Sigmoid colon (tissue), 7 donors: ENCODE results near the gene CTCF. TPM values are rescaled to one million over a fixed set of nuclear protein-coding genes. Genes with fewer than 3 reads are reported as not detected.

Experiments
- DNase-seq: peaks from one replicate; pipeline ENCODE4 v3.0.0-alpha.2; 2019
- H3K27ac ChIP-seq, 4 donors: fragments of 200-600 bp; sonication (generic); one replicate each; pipeline ENCODE4 v1.5.1; 2016 to 2019; ENCODE audit warnings: mild to moderate bottlenecking in 1 of 4
- H3K27me3 ChIP-seq, 3 donors: fragments of 200-600 bp; sonication (generic); one replicate each; pipeline ENCODE4 v1.5.1; 2019; ENCODE audit warnings: mild to moderate bottlenecking in 1 of 3
- H3K36me3 ChIP-seq, 4 donors: fragments of 200-600 bp; sonication (generic); one replicate each; pipeline ENCODE4 v1.5.1; 2016 to 2019
- H3K4me1 ChIP-seq, 4 donors: fragments of 200-600 bp; sonication (generic); one replicate each; pipeline ENCODE4 v1.5.1; 2017 to 2019
- H3K4me3 ChIP-seq, 4 donors: fragments of 200-600 bp; sonication (generic); one replicate each; pipeline ENCODE4 v1.5.1; 2017 to 2019; ENCODE audit warnings: mild to moderate bottlenecking in 2 of 4, moderate library complexity in 1 of 4
- H3K9me3 ChIP-seq, 4 donors: fragments of 200-600 bp in 3 of 4; sonication (generic) in 3 of 4; one replicate each; pipeline versions ENCODE4 v1.5.1 to v1.6.1; 2013 to 2019
- EP300 ChIP-seq, 4 donors: sonication (generic); formaldehyde crosslinking; IDR thresholded peaks; one replicate each; pipeline ENCODE4 v1.6.1; 2017; ENCODE audit warnings: antibody characterized with exemption in 4 of 4
- POLR2A ChIP-seq, 2 donors: fragments of 450-650 bp; IDR thresholded peaks; one replicate each; pipeline ENCODE4 v1.6.1; 2016; ENCODE audit warnings: antibody characterized with exemption in 2 of 2, mild to moderate bottlenecking in 2 of 2, moderate library complexity in 2 of 2
- POLR2AphosphoS5 ChIP-seq, 4 donors: sonication (generic); formaldehyde crosslinking; IDR thresholded peaks; one replicate each; pipeline ENCODE4 v1.6.1; 2017; ENCODE audit warnings: antibody characterized with exemption in 4 of 4
- WGBS, 2 donors: extraction: QIAGEN DNeasy Blood & Tissue Kit; methylation state at CpG; one replicate each; pipeline ENCODE4 v1.1.7; 2013; 5-methylcytosine and 5-hydroxymethylcytosine counted together
- intact Hi-C: fragments of 100-400 bp; cut with DNase I; formaldehyde crosslinking; loops from one replicate; pipeline ENCODE4 v1.15.1; 2023
- polyA plus RNA-seq, 3 donors: library from polyadenylated mRNA; stranded (reverse); fragments of 200-250 nt; gene quantifications; one replicate each; pipeline ENCODE4 v1.2.3, GENCODE V29; 2013
- total RNA-seq, 4 donors: library from RNA; depleted of rRNA; stranded (reverse); fragments of >200 nt; gene quantifications; one replicate each; pipeline ENCODE4 v1.1.0, GENCODE V29; 2016
- TF ChIP-seq, protein P1 (sequence below), 4 experiments: fragments of 450-650 bp in 3 of 4; fragments of 200-600 bp in 1 of 4; IDR thresholded peaks; one replicate each; pipeline ENCODE4 v1.5.1; 2016 to 2019; ENCODE audit warnings: antibody characterized with exemption in 4 of 4, mild to moderate bottlenecking in 3 of 4, moderate library complexity in 2 of 4
- donor health status: healthy with polysubstance abuse.
- donor health status: Bipolar disorder and iron deficiency.
- donor health status: healthy.

The CTCF gene
- total and polyA plus RNA-seq, 7 donors: 25.8 to 45.7 (median 29.2) TPM

- intact Hi-C loops: no loop called here
- no peaks in the 10 kb centered on the region for H3K36me3 ChIP-seq
- no peak overlapping the region for H3K4me3 ChIP-seq
- H3K27me3 ChIP-seq: peaks cover 46 to 80% (median 73%) of the 10 kb centered on the region in 3 donors
- H3K4me1 ChIP-seq: peaks cover 0 to 24% (median 23%) of the 10 kb centered on the region in 4 donors
- WGBS, 2 donors: 57 to 83% methylated on average over 15 of the region's 15 CpGs
- peaks cover 0 to 3% (median 0%) of the 10 kb centered on the region in 4 donors for H3K9me3 ChIP-seq
- H3K27ac ChIP-seq: no peak overlapping the region
- no peak for TF ChIP-seq EP300 (IDR thresholded peaks at IDR 0.05)
- TF ChIP-seq POLR2A (IDR thresholded peaks at IDR 0.05): no peak
- DNase-seq: no peak
These were observed 84.9 kb downstream of the CTCF start for GRCh38 chr16:67647111-67647651.

DNA sequence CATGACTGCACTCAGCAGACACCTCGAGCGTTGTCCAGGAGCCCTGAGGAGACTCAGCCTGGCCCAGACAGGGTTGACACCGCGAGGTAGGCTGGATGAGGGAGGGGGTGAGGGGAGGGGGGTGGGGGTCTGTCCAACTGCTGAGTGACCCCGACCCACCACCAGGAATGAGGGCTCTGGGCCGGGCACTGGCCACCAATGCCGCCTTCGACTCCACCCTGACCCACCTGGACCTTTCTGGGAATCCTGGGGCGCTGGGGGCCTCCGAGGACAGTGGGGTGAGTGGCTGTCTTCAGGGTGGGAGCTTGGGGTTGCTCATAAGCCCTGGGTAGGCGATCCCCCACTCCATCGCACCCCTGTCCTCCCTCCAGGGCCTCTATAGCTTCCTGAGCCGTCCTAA is 85.4 kb downstream of the CTCF start:
- H3K27me3 ChIP-seq: peaks cover 46 to 85% (median 77%) of the 10 kb centered on the region in 3 donors
- H3K4me3 ChIP-seq: no peak overlapping the region
- TF ChIP-seq, protein P1, sequence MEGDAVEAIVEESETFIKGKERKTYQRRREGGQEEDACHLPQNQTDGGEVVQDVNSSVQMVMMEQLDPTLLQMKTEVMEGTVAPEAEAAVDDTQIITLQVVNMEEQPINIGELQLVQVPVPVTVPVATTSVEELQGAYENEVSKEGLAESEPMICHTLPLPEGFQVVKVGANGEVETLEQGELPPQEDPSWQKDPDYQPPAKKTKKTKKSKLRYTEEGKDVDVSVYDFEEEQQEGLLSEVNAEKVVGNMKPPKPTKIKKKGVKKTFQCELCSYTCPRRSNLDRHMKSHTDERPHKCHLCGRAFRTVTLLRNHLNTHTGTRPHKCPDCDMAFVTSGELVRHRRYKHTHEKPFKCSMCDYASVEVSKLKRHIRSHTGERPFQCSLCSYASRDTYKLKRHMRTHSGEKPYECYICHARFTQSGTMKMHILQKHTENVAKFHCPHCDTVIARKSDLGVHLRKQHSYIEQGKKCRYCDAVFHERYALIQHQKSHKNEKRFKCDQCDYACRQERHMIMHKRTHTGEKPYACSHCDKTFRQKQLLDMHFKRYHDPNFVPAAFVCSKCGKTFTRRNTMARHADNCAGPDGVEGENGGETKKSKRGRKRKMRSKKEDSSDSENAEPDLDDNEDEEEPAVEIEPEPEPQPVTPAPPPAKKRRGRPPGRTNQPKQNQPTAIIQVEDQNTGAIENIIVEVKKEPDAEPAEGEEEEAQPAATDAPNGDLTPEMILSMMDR (IDR thresholded peaks at IDR 0.05): no peak
- no peak for TF ChIP-seq EP300 (IDR thresholded peaks at IDR 0.05)
- TF ChIP-seq POLR2AphosphoS5 (IDR thresholded peaks at IDR 0.05): no peak
- no peak for TF ChIP-seq POLR2A (IDR thresholded peaks at IDR 0.05)
- H3K4me1 ChIP-seq: peaks cover 0 to 22% (median 20%) of the 10 kb centered on the region in 4 donors
- no peak overlapping the region for H3K27ac ChIP-seq
- H3K9me3 ChIP-seq: peaks cover 0 to 3% (median 0%) of the 10 kb centered on the region in 4 donors
- H3K36me3 ChIP-seq: no peaks in the 10 kb centered on the region
- intact Hi-C loops: no loop called here
- DNase-seq: no peak
- 62 to 83% methylated on average over 13 of the region's 13 CpGs for WGBS, 2 donors

- Histone ChIP-seq H3K36me3 (no peaks in the 10 kb centered on the region), H3K27me3 (peaks cover 48 to 90% (median 81%) of the 10 kb centered on the region in 3 donors)
- DNase-seq: no peak
These were observed 85.9 kb downstream of the CTCF start for GRCh38 chr16:67648088-67648763.

DNA sequence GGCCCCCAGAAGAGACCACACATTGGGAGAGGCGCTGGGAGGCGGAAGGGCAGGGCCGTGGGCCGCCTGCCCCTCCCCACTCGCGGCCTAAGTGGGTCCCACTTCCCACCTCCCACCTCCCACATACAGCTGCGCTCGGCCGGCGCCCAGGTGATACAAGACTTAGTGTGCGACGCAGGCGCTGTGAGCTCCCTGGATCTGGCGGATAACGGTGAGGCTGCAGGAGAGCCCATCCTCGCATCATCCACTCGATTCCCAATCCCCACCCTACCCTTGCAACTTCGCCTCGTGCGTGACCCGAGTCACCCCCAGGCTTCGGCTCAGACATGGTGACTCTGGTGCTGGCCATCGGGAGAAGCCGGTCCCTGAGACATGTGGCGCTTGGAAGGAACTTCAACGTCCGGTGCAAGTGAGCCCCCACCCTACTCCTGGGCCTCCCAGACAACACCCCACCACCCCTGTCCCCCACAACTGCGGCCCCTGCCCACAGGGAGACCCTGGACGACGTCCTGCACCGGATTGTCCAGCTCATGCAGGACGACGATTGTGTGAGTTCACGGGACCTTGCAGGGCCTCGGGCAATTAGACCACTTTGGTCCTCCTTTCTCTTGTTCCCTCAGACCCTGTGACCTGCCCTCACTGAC is 86.6 kb downstream of the CTCF start:
- no peak overlapping the region for H3K4me3 ChIP-seq
- no peaks in the 10 kb centered on the region for H3K36me3 ChIP-seq
- H3K27ac ChIP-seq: no peak overlapping the region
- no peaks in the 10 kb centered on the region for H3K9me3 ChIP-seq
- peaks cover 55 to 97% (median 88%) of the 10 kb centered on the region in 3 donors for H3K27me3 ChIP-seq
- intact Hi-C loops: no loop called here
- DNase-seq: no peak
- 32 to 73% methylated on average over 35 of the region's 35 CpGs for WGBS, 2 donors
- peaks cover 0 to 31% (median 29%) of the 10 kb centered on the region in 4 donors for H3K4me1 ChIP-seq
- TF ChIP-seq POLR2A (IDR thresholded peaks at IDR 0.05) (no peak), POLR2AphosphoS5 (IDR thresholded peaks at IDR 0.05) (no peak), EP300 (IDR thresholded peaks at IDR 0.05) (no peak)
- TF ChIP-seq, protein P1 (IDR thresholded peaks at IDR 0.05): no peak

More at GRCh38 chr16:67648088-67648763, 85.9 kb downstream of the CTCF start:
- Histone ChIP-seq H3K4me3 (no peak overlapping the region), H3K4me1 (peaks cover 0 to 25% (median 23%) of the 10 kb centered on the region in 4 donors), H3K9me3 (no peaks in the 10 kb centered on the region), H3K27ac (no peak overlapping the region)
- TF ChIP-seq EP300 (IDR thresholded peaks at IDR 0.05): no peak
- TF ChIP-seq, protein P1 (IDR thresholded peaks at IDR 0.05): no peak
- WGBS, 2 donors: 17 to 62% methylated on average over 65 of the region's 65 CpGs
- intact Hi-C loops: no loop called here

- peaks cover 61 to 100% (median 94%) of the 10 kb centered on the region in 3 donors for H3K27me3 ChIP-seq
- no peaks in the 10 kb centered on the region for H3K36me3 ChIP-seq
- DNase-seq: no peak
- intact Hi-C loops: no loop called here
- 17 to 57% methylated on average over 34 of the region's 34 CpGs for WGBS, 2 donors
- H3K4me1 ChIP-seq: peaks cover 0 to 30% (median 28%) of the 10 kb centered on the region in 4 donors
- H3K27ac ChIP-seq: no peak overlapping the region
- no peaks in the 10 kb centered on the region for H3K9me3 ChIP-seq
- TF ChIP-seq, protein P1 (IDR thresholded peaks at IDR 0.05): no peak
- no peak for TF ChIP-seq POLR2AphosphoS5 (IDR thresholded peaks at IDR 0.05)
- TF ChIP-seq EP300 (IDR thresholded peaks at IDR 0.05): no peak
- TF ChIP-seq POLR2A (IDR thresholded peaks at IDR 0.05): no peak
- H3K4me3 ChIP-seq: no peak overlapping the region
These were observed 87.2 kb downstream of the CTCF start for GRCh38 chr16:67649494-67649931.
